ENCODE measurements around the gene SYNGR3. TPM values are rescaled to one million over a fixed set of nuclear protein-coding genes. Genes with fewer than 3 reads are reported as not detected.
A peak's percentile ranks its signal among the peaks of the same experiment; 100 is the strongest.

Gene SYNGR3
- polyA plus RNA-seq, 2 of the 4 experiments (the other 2 are of a cell fraction), result 4.1 to 4.9 TPM

DNA sequence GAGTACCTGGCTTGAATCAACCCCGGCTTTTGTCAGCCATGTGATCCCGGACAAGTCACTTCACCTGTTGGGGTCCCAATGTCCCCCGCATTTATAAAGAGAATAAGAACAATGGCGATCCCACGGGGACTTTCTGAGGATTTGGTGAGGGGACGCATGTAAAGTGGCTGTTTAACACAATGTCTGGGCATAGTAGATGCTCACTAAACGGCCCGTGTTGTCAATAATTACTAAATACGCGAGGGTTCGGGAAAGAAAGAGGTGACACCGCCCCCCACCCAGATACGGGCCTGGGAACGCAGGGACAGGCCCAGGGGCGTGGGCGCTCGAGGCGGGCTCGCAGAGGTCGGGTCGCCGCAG, 1.8 kb downstream of the SYNGR3 start:
- DNase-seq (ENCODE audit: low read depth in 1 of 2, low spot score in 1 of 2), result no peak
- no peak for ATAC-seq
- ChIA-PET POLR2A (interaction anchor here (0.6 to 1.6 kb wide), 2 partner anchors 164 to 661 kb away, joined by 6 to 7 read pairs; partner anchors contain the start of gene TRAF7), CTCF (interaction anchor here (0.7 to 19.7 kb wide), 2 partner anchors 13 to 36 kb away, joined by 3 to 196 read pairs; partner anchors contain the start of gene ZNF598)
- 87% methylated on average over 22 of the region's 22 CpGs for WGBS (ENCODE audit: missing lambda C conversion rate)
- no peak for TF ChIP-seq HMGXB4 (CRISPR knock-in tag; IDR thresholded peaks at IDR 0.05; ENCODE audit: borderline replicate concordance)
- TF ChIP-seq ZC3H11A (IDR thresholded peaks at IDR 0.05), result no peak
- no peak for TF ChIP-seq USF2 (IDR thresholded peaks at IDR 0.05)
- TF ChIP-seq MAZ (IDR thresholded peaks at IDR 0.05; ENCODE audit: borderline replicate concordance, low read depth, low read length), result no peak
- no peak for TF ChIP-seq KDM5A (IDR thresholded peaks at IDR 0.05)
- no peak for TF ChIP-seq HOXA7 (CRISPR knock-in tag; IDR thresholded peaks at IDR 0.05)
- TF ChIP-seq RARB (CRISPR knock-in tag; IDR thresholded peaks at IDR 0.05), result no peak
- TF ChIP-seq, protein P1, sequence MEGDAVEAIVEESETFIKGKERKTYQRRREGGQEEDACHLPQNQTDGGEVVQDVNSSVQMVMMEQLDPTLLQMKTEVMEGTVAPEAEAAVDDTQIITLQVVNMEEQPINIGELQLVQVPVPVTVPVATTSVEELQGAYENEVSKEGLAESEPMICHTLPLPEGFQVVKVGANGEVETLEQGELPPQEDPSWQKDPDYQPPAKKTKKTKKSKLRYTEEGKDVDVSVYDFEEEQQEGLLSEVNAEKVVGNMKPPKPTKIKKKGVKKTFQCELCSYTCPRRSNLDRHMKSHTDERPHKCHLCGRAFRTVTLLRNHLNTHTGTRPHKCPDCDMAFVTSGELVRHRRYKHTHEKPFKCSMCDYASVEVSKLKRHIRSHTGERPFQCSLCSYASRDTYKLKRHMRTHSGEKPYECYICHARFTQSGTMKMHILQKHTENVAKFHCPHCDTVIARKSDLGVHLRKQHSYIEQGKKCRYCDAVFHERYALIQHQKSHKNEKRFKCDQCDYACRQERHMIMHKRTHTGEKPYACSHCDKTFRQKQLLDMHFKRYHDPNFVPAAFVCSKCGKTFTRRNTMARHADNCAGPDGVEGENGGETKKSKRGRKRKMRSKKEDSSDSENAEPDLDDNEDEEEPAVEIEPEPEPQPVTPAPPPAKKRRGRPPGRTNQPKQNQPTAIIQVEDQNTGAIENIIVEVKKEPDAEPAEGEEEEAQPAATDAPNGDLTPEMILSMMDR (IDR thresholded peaks at IDR 0.05), result no peak
- TF ChIP-seq MAX (IDR thresholded peaks at IDR 0.05), result no peak
- TF ChIP-seq NFE2L2 (conservative IDR thresholded peaks at IDR 0.05; ENCODE audit: low read length), result no peak
- TF ChIP-seq HDAC2 (IDR thresholded peaks at IDR 0.05), result no peak
- no peak for TF ChIP-seq CHD2 (IDR thresholded peaks at IDR 0.05; ENCODE audit: low read length, partially characterized antibody)
- no peak for TF ChIP-seq HOXB13 (CRISPR knock-in tag; IDR thresholded peaks at IDR 0.05; ENCODE audit: low read depth)
- TF ChIP-seq REST (IDR thresholded peaks at IDR 0.05), result no peak
- no peak for TF ChIP-seq FOSB (CRISPR knock-in tag; IDR thresholded peaks at IDR 0.05)
- TF ChIP-seq KDM1A (IDR thresholded peaks at IDR 0.05; ENCODE audit: low read depth), result no peak
- TF ChIP-seq SREBF2 (IDR thresholded peaks at IDR 0.05), result no peak
- no peak for TF ChIP-seq TFCP2L1 (CRISPR knock-in tag; IDR thresholded peaks at IDR 0.05)
- no peak for TF ChIP-seq NR3C1 (IDR thresholded peaks at IDR 0.05)
- TF ChIP-seq MAFK (IDR thresholded peaks at IDR 0.05; ENCODE audit: partially characterized antibody), result no peak
- Histone ChIP-seq H3K4me1 (peaks cover 69% of the 10 kb centered on the region), H3K9me3 (no peaks in the 10 kb centered on the region), H3K27ac (peak overlapping the region; percentile 39 to 76; a peak in 5 of 6 replicates), H3K4me3 (peak overlapping the region; percentile 10; the same call in 1 of the 3 replicates), H3K4me2 (peak overlapping the region; percentile 79)
- FAIRE-seq, result no peak

Measured in A549 (cell line).